SK-N-SH treated with all-trans-retinoic acid at 6 μM for 48 hours (cell line): Measurements from ENCODE around the gene CDT1.

Experiments used
- ARNTL ChIP-seq: fragments of 450-650 bp; formaldehyde crosslinking; IDR thresholded peaks from 2 replicates; pipeline ENCODE4 v1.5.0; 2020; ENCODE audit warnings: low read depth, mild to moderate bottlenecking, moderate library complexity, borderline replicate concordance
- CSDC2 ChIP-seq: fragments of 250-450 bp; sonication (Bioruptor Pico); IDR thresholded peaks from 2 replicates; pipeline ENCODE4 v1.5.0; 2020; ENCODE audit warnings: mild to moderate bottlenecking, moderate library complexity
- GLIS3 ChIP-seq: fragments of 250-450 bp; sonication (Bioruptor Pico); IDR thresholded peaks from 2 replicates; pipeline ENCODE4 v1.5.0; 2020; ENCODE audit warnings: mild to moderate bottlenecking, moderate library complexity
- SNAI2 ChIP-seq: fragments of 250-450 bp; sonication (Bioruptor Pico); IDR thresholded peaks from 2 replicates; pipeline ENCODE4 v1.5.0; 2020; ENCODE audit warnings: mild to moderate bottlenecking, moderate library complexity
- ZC3H10 ChIP-seq: fragments of 250-450 bp; sonication (Bioruptor Pico); IDR thresholded peaks from 2 replicates; pipeline ENCODE4 v1.5.1; 2021; ENCODE audit warnings: mild to moderate bottlenecking, moderate library complexity
- ZFP3 ChIP-seq: fragments of 250-450 bp; sonication (Bioruptor Pico); IDR thresholded peaks from 2 replicates; pipeline ENCODE4 v1.5.0; 2020; ENCODE audit warnings: mild to moderate bottlenecking, moderate library complexity
- ZFP30 ChIP-seq: fragments of 450-650 bp; formaldehyde crosslinking; IDR thresholded peaks from 2 replicates; pipeline ENCODE4 v1.5.0; 2022; ENCODE audit warnings: mild to moderate bottlenecking, moderate library complexity
- ZNF70 ChIP-seq: fragments of 450-650 bp; formaldehyde crosslinking; IDR thresholded peaks from 2 replicates; pipeline ENCODE4 v1.5.0; 2020; ENCODE audit warnings: mild to moderate bottlenecking, moderate library complexity
- TF ChIP-seq, protein P1 (sequence below): fragments of 250-450 bp; sonication (Bioruptor Pico); IDR thresholded peaks from 2 replicates; pipeline ENCODE4 v1.5.0; 2020; ENCODE audit warnings: mild to moderate bottlenecking, moderate library complexity
- TF ChIP-seq, protein P2 (sequence below): fragments of 250-450 bp; sonication (Bioruptor Pico); IDR thresholded peaks from 2 replicates; pipeline ENCODE4 v1.8.0; 2021; ENCODE audit warnings: low read depth, mild to moderate bottlenecking, moderate library complexity, borderline replicate concordance
- TF ChIP-seq, protein P3 (sequence below): fragments of 250-450 bp; sonication (Bioruptor Pico); IDR thresholded peaks from 2 replicates; pipeline ENCODE4 v1.5.1; 2020; ENCODE audit warnings: low read depth, mild to moderate bottlenecking, moderate library complexity

- no peak for TF ChIP-seq ZFP30 (CRISPR knock-in tag)
- TF ChIP-seq, protein P1, sequence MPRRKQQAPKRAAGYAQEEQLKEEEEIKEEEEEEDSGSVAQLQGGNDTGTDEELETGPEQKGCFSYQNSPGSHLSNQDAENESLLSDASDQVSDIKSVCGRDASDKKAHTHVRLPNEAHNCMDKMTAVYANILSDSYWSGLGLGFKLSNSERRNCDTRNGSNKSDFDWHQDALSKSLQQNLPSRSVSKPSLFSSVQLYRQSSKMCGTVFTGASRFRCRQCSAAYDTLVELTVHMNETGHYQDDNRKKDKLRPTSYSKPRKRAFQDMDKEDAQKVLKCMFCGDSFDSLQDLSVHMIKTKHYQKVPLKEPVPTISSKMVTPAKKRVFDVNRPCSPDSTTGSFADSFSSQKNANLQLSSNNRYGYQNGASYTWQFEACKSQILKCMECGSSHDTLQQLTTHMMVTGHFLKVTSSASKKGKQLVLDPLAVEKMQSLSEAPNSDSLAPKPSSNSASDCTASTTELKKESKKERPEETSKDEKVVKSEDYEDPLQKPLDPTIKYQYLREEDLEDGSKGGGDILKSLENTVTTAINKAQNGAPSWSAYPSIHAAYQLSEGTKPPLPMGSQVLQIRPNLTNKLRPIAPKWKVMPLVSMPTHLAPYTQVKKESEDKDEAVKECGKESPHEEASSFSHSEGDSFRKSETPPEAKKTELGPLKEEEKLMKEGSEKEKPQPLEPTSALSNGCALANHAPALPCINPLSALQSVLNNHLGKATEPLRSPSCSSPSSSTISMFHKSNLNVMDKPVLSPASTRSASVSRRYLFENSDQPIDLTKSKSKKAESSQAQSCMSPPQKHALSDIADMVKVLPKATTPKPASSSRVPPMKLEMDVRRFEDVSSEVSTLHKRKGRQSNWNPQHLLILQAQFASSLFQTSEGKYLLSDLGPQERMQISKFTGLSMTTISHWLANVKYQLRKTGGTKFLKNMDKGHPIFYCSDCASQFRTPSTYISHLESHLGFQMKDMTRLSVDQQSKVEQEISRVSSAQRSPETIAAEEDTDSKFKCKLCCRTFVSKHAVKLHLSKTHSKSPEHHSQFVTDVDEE: no peak
- no peak for TF ChIP-seq ZC3H10 (CRISPR knock-in tag)
- TF ChIP-seq, protein P2, sequence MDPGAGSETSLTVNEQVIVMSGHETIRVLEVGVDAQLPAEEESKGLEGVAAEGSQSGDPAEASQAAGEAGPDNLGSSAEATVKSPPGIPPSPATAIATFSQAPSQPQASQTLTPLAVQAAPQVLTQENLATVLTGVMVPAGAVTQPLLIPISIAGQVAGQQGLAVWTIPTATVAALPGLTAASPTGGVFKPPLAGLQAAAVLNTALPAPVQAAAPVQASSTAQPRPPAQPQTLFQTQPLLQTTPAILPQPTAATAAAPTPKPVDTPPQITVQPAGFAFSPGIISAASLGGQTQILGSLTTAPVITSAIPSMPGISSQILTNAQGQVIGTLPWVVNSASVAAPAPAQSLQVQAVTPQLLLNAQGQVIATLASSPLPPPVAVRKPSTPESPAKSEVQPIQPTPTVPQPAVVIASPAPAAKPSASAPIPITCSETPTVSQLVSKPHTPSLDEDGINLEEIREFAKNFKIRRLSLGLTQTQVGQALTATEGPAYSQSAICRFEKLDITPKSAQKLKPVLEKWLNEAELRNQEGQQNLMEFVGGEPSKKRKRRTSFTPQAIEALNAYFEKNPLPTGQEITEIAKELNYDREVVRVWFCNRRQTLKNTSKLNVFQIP (CRISPR knock-in tag): no peak
- no peak for TF ChIP-seq CSDC2 (CRISPR knock-in tag)
- TF ChIP-seq SNAI2 (CRISPR knock-in tag): no peak
- TF ChIP-seq, protein P3, sequence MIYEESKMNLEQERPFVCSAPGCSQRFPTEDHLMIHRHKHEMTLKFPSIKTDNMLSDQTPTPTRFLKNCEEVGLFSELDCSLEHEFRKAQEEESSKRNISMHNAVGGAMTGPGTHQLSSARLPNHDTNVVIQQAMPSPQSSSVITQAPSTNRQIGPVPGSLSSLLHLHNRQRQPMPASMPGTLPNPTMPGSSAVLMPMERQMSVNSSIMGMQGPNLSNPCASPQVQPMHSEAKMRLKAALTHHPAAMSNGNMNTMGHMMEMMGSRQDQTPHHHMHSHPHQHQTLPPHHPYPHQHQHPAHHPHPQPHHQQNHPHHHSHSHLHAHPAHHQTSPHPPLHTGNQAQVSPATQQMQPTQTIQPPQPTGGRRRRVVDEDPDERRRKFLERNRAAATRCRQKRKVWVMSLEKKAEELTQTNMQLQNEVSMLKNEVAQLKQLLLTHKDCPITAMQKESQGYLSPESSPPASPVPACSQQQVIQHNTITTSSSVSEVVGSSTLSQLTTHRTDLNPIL (CRISPR knock-in tag): no peak
- TF ChIP-seq ZFP3 (CRISPR knock-in tag): no peak
- TF ChIP-seq ZNF70: no peak
- TF ChIP-seq GLIS3 (CRISPR knock-in tag): no peak
- TF ChIP-seq ARNTL (CRISPR knock-in tag): no peak
Observed at GRCh38 chr16:88846088-88846487, 42.5 kb downstream of the CDT1 start.
